ENCODE results near the gene SGMS1.

DNA sequence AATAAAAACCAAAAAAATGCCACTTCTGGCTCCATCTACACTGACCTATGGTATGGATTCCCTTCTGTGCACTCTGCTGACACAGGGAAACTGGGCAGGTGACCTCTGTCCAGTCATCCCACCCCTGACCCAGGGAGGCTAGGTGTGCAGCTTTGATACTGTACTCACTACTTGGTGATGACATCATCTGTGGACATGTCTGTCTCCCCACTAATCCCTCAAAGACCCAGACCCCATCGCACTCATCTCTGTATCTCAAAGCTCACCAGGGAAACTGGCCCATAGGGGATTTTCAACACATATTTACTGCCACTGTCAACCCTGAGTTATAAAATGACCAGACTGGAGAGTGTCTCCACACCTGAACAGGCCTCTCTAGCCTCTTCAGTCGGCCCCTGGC is 10.6 kb downstream of the SGMS1 start:
- TF ChIP-seq POLR2A (IDR thresholded peaks at IDR 0.05): no peak
- TF ChIP-seq, protein P1, sequence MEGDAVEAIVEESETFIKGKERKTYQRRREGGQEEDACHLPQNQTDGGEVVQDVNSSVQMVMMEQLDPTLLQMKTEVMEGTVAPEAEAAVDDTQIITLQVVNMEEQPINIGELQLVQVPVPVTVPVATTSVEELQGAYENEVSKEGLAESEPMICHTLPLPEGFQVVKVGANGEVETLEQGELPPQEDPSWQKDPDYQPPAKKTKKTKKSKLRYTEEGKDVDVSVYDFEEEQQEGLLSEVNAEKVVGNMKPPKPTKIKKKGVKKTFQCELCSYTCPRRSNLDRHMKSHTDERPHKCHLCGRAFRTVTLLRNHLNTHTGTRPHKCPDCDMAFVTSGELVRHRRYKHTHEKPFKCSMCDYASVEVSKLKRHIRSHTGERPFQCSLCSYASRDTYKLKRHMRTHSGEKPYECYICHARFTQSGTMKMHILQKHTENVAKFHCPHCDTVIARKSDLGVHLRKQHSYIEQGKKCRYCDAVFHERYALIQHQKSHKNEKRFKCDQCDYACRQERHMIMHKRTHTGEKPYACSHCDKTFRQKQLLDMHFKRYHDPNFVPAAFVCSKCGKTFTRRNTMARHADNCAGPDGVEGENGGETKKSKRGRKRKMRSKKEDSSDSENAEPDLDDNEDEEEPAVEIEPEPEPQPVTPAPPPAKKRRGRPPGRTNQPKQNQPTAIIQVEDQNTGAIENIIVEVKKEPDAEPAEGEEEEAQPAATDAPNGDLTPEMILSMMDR (IDR thresholded peaks at IDR 0.05): no peak
- TF ChIP-seq POLR2AphosphoS5 (IDR thresholded peaks at IDR 0.05; ENCODE audit: insufficient read depth in 1 of 2, low read depth in 1 of 2): no peak

Measured in vagina (tissue), 2 donors.